GM21786 (cell line): Measurements from ENCODE around the gene MBD6.
A peak's percentile ranks its signal among the peaks of the same experiment; 100 is the strongest.
"Not testable (repeated sequence)": the region's sequence is repeated elsewhere in the genome, so short reads cannot be mapped to it uniquely, and the experiment has no call there.

Experiments
- ATAC-seq: cut with Tn5 transposase; IDR thresholded peaks from one replicate; pipeline ENCODE4 v1.9.1; 2021; ENCODE audit not compliant: unreplicated experiment

MBD6 gene

DNA sequence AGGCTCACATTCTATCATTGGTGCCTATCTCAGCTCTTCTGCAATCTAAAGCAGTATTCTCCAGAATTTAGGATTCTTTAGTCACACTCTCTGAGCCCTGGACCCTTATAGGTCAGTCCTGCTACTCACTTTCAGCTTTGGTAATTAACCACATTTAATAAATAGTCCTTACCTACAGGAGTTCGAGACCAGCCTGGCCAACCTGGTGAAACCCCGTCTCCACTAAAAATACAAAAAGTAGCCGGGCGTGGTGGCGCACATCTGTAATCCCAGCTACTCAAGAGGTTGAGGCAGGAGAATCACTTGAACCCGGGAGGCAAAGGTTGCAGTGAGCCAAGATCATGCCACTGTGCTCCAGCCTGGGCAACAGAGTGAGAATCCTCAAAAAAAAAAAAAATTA lies 8.9 kb upstream of the MBD6 start:
- not testable (repeated sequence) for ATAC-seq

DNA sequence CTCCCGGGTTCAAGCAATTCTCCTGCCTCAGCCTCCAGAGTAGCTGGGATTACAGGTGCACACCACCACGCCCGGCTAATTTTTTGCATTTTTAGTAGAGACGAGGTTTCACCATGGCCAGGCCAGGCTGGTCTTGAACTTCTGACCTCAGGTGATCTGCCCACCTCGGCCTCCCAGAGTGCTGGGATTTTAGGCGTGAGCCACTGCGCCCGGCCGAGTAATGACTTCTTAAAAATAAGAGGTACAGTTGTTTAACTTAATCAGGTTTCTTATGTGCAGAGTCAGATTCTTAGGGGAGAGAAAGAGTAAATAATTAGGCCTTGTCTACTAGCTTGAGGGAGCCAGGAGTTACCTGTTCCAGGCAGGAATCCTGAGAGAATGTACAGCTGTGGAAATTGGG lies 8.4 kb upstream of the MBD6 start:
- ATAC-seq, result not testable (repeated sequence)

DNA sequence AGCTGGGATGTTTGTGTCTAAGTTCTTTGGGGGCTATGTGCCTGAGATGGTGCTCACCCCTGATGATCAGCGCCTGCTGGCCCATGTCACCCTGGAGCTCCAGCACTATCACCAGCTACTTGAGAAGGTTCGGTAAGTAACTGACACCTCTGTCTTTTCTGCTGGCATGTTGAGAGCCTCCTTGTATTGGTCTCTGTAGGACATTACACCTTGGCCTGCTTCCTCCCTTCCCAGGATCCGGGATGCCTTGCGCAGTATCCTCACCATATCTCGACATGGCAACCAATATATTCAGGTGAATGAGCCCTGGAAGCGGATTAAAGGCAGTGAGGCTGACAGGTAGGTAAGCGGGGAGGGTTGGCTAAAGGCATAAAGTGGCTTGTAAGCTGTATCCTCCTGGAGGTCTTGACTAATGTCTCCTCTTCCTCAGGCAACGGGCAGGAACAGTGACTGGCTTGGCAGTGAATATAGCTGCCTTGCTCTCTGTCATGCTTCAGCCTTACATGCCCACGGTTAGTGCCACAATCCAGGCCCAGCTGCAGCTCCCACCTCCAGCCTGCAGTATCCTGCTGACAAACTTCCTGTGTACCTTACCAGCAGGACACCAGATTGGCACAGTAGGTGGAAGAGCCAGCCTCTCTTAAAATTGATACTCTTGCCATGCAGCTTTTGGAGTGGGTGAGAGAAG lies 7.8 kb upstream of the MBD6 start:
- no peak for ATAC-seq

DNA sequence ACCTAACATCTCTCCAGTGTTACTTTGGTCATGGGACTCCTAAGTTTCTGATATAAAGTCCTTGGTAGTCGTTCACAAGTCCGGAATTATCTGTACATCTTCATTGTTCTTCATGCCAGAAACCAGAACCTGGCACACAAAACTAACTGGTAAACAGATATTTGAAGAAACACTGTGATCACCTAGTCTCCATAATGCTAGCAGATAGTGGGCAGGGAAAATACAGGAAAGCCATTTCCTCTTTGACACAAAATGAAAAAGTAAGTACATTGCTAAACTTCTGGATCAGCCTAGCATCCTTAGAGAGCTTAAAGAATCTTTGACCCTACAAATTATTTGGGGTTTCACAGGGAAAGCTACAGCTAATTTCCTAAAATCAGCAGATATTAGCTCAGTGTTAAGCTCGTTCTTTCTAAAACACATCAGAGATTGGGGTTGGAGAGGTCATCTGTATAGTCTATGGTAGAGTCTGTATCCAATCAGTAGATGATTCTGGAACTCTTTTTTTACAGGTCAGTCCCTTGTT lies 7.2 kb upstream of the MBD6 start:
- no peak for ATAC-seq

DNA sequence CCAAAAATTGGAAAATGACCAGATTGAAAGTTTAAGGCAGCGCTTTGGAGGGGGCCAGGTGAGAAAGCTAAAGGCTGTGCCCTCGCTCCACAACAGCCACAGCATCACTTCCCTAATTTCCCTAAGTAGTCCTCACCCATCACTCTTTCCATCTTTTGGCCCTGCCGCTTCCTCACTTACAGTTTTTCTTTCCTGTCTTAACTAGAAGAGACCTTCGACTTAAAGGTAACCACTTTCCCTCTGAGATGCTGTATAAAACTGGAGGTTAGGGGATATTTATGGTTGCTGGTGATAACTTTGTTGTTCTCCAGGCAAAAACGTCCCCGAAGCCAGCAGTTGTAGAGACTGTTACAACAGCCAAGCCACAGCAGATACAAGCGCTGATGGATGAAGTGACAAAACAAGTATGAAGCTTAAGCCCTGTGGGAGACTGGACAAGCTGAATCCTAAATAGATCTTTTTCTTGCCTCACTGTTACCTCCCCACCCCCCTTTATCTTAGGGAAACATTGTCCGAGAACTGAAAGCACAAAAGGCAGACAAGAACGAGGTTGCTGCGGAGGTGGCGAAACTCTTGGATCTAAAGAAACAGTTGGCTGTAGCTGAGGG lies 6.6 kb upstream of the MBD6 start:
- ATAC-seq, result no peak

DNA sequence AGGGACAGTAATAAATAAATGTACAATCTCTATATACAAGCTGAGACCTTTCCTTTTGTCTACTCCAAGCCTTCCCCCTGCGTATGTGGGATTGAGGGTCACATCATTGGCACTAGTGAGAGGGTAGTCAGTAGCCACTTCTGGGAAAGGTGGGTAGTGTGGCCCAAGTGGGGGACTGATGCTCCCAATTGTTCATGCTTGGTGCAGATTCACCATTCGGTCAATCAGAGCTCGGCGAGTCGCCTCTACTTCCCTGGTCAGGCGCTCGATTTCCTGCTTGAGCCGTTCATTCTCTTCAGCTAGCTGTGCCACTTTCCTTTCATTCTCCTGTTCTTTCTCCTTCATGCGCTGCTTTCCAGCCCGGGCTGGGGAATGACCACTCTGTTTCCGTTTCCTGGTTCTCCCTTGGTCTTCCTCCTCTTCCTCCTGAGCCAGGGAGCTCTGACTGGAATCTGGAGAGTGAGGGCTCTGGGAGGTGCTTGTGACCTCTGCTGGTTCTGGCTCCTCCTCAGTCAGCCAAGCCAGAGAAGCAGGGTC lies 5.9 kb upstream of the MBD6 start:
- ATAC-seq, result no peak

DNA sequence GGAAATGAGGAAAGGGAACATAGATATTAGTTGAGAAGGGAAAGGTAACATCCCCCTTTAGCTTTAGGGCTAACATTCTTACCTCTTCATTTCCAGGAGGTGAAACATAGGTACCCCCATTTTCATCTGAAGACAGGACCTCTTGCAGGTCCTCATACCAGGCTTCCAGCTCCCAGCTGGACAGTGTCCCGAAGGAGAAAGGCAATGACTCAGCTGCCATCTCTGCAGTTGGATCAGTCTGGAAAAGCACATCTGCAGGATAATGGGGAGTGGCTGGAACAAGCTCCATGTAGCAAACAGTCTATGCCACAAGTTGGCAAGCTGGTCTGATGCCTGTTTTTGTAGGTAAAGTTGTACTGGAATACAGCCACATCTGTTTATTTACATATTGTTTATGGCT lies 5.4 kb upstream of the MBD6 start:
- ATAC-seq, result no peak

DNA sequence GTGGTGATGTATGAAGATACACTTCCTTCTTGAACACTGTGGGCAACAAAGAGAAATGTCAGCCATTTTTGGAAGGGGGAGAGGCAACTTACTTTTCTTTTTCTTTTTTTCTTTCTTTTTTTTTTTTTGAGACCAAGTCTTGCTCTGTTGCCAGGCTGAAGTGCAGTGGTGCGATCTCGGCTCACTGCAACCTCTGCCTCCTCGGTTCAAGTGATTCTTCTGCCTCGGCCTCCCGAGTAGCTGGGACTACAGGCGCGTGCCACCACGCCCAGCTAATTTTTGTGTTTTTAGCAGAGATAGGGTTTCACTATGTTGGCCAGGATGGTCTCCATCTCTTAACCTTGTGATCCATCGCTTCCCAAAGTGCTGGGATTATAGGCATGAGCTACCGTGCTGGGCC lies 4.9 kb upstream of the MBD6 start:
- not testable (repeated sequence) for ATAC-seq

DNA sequence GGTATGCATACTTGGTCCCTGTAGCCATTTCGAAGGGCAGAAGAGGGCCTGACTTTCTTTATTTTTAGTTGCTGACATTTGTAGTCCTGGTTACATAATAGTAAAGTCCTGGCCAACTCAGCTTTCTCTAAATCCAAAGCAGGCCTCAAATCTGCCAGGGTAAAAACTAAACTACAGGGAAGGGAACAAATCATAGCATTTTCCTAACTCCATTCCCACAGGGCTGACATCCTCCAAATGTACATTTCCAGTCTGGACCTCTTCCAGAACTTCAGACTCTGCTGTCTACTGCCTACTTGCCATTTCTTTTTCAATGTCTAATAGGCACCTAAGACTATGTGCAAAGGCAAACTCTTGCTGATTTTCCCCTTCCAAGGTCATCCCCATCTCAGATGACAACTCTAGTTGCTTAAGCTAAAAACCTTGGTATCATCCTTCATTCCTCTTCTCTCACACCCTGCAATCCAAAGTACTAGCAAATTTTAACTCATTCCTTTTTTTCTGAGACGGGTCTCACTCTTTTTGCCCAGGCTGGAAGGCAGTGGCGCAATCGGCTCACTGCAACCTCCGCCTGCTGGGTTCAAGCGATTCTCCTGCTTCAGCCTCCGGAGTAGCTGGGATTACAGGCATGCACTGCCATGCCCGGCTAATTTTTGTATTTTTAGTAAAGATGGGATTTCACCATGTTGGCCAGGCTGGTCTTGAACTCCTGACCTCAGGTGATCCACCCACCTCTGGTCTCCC lies 4.3 kb upstream of the MBD6 start:
- no peak for ATAC-seq

DNA sequence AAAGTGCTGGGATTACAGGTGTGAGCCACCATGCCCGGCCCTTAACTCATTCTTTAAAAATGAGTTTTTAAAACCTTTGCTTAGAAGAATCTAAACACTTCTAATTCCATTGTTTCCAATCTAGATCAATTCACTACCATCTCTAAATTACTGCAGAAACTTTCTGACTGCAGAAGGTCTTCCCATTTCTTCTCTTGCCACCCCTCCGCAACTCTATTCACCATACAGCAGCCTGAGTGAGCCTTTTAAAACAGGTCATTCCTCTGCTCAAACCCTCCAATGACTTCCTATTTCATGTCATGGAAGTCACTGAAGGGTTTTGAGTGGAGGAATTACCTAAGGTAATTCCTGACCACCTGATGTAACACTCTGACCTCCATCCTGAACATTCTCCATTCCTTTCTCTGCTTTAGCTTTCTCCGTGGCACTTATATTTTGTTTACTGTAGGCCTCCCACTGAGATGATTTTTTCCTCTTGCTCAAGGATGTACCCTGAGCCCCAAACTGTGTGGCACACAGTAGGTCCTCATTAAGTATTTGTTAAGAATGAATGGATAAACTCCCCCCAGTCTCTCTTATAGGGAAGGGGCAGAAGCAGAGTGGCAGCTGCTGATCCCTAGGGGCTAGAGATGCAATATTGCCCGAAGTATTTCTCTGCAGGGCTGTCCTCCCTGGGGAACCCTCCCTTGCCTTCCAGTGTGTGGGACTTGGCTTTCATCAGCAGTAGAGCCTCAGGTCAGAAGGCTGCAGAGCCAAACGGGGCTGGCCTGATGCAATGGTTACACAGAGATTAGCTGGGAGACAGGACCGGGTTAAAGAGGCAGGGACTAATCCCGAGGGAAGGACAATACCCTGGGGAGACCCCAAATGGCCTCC lies 3.5 kb upstream of the MBD6 start:
- no peak for ATAC-seq

DNA sequence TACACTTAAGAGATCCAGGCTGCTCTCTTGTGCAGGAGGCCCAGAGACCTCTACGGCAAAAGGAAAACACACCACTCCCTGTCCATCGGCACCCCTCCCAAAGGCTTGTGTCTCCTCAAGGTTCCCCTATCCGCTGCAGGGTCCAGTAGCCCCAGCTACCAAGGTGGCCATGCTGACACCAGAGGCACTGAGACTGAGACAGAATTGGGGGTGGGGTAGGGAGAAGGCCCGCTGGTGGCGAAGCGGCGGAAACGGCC lies 2.9 kb upstream of the MBD6 start:
- peak; percentile 3 for ATAC-seq

DNA sequence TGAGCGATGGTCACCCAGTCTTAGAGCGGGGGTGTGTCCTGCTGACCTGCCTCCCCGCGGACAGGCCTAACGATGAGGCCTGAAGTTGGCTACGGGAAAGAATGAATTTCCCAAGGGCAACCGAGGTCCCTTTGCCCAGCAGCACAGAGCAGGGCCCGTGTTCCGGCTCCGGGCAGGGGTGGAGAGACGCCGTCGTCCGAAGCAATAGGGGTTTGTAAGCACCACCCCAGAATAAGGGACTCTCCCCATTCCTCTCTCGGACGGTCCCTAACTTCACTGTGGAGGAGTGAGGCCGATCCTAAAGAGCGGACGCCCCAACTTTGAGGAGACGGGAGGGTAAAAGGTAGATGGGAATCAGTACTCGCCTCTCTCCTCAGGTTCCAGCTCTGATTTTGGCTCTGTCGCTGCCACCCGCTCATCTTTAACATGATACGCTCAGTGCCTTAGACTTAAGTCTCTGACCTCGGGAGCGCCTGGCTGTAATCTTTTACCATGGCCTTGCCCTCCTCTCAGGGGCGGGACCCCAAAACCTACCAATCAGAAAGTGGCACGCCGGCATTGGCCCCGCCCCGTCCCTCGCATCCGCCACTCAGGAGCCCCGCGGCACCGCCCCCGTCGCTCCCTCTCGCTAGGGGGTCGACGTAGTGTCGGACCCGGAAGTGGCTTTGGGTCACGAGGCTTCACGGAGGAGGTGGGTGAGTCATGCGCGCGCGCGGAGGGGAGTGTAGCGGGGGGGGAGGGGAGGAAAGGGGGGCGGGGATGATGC lies 2.4 kb upstream of the MBD6 start, which contains the start of gene DDIT3:
Gene DDIT3, minus strand, starts transcription at position 462 of the 766 bp plus-strand sequence. CDS start 3,108 bp downstream, outside the sequence.
- peak; percentile 64 for ATAC-seq

DNA sequence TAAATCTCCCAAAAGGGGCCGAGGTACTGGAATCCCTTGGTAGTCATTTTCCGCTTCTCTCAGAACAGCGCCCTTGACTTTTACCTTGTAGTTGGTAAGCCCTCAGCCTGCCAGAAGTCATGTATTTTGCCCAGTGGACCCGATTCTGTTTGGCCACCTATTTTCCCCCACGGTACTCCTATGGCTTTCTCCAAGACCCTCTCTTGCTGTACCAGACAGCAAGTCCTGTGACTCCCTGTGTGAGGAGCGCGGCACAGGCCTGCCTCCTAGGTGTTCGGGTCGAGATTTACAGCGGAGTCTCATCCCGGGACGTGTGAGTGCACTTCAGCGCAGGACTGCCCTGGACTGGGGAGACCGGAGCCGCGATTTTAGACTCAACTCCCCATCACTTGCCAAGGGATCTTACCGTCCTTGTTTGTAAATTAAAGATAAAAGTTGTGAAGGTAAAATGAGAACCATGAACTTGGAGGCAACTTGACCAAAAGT lies 1.1 kb upstream of the MBD6 start:
- no peak for ATAC-seq

DNA sequence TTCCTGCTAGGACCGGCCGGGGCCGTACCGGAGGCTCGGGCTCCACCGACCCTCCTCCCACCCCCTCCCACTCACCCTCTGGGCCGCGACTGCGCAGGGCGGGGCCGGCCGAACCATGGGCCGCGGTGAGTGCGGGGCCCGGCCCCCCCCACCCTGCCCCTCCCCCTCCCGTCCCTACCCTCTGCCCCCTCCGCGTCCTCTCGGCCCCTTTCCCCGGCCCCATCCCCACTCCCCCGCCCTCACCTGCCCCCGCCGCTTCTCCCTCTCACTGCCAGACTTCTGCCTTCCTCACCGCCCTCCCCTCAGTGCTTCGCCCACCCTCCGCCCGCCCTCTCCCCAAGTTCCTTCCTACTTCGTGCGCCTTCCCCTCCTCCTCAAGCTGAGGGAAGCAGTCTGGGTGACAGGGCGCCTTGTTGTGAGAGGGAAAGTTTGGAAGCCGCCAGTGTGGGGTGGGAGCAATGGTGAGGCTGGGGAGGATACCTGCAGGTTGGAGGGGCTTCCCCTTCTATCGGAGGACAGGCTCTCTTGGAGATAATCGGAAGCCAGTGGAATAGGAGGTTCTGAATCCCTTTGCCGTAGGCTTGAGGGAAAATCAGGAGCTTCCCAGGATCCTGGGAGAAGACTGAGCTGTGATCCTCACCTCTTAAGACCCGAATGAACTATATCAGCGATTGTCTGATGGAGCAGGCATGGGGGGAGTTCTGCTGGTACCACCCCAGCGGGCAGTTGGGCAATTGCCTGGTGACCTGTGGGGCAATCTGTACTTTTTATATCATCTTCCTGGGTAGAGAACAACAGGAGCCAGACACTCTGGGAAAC lies 472 bp downstream of the MBD6 start:
- no peak for ATAC-seq

DNA sequence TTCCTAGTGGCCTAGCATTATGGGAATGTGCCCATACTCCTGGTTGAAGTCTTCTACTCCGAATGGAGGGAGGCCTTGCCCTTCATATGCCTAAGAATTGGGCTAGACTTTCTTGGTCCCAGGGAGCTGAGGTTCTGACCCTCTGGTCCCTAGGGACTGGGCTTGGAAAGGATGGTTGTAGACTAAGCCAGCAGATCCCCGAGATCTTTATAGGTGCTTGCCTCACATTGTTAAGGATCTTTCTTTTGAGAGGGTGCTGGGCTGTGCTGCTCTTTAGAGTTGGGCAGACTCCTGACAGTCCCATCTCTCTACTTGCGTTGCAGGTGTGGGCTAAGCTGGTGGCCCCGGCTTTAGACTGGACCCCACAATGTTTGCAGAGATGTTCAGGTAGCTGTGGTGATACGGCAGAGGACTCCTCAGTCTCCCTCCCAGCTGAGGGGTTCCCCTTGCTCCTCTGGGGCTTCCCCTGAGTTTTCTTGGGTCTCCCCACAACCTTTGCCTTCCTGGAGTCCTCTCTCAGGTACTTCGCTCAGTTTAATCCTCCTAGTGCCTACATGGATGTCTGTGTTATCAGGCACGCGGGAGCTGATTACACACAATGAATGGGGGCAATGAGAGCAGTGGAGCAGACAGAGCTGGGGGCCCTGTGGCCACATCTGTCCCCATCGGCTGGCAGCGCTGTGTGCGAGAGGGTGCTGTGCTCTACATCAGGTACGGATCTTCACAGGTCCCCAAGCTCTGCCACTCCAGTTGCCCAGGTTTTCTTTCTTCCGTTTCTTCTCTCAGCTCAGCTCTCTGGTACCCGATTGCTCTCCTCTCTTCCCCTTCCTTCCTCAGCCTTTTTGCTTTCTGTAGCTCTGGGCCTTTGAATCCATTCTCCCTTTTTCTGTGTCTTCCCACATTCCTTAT lies 1.3 kb downstream of the MBD6 start:
- ATAC-seq, result no peak

DNA sequence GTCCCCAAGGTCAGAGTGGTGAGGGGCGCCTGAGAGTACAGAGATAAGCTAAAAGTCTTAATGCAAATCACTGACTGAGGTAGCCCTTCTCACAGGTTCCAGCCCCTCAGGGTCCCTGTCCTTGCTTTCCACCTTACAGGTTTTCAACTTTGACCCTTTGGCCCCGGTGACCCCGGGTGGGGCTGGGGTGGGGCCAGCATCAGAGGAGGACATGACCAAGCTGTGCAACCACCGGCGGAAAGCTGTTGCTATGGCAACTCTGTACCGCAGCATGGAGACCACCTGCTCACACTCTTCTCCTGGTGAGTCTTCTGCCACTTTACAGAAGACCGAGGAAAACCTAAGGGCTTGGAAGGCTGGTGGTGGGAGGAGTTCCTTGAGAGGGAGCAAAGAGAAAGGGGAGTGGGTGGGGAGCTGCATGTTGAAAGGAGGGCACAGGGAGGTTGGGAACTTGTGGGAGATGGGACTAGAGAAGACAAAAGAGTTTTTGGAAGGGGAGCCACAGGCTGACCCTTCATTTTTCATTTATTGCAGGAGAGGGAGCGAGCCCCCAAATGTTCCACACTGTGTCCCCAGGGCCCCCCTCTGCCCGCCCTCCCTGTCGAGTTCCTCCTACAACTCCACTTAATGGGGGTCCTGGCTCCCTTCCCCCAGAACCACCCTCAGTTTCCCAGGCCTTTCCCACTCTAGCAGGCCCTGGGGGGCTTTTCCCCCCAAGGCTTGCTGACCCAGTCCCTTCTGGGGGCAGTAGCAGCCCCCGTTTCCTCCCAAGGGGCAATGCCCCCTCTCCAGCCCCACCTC lies 2.4 kb downstream of the MBD6 start:
- no peak for ATAC-seq

DNA sequence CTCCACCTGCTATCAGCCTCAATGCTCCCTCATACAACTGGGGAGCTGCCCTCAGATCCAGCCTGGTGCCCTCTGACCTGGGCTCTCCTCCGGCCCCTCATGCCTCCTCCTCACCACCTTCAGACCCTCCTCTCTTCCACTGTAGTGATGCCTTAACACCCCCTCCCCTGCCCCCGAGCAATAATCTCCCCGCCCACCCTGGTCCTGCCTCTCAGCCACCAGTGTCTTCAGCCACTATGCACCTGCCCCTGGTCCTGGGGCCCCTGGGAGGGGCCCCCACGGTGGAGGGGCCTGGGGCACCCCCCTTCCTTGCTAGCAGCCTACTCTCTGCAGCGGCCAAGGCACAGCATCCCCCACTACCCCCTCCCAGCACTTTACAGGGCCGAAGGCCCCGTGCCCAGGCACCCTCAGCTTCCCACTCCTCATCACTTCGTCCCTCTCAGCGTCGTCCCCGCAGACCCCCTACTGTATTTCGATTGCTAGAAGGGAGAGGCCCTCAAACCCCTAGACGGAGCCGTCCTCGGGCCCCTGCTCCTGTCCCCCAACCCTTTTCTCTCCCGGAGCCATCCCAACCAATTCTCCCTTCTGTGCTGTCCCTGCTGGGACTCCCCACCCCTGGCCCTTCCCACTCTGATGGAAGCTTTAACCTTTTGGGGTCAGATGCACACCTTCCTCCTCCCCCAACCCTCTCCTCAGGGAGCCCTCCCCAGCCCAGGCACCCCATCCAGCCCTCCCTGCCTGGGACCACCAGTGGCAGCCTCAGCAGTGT lies 3.2 kb downstream of the MBD6 start:
- no peak for ATAC-seq
